Esophagus muscularis mucosa (tissue), 4 donors: Measurements from ENCODE around the gene RBAK.

ENCODE experiments used
- CTCF ChIP-seq, 3 experiments: fragments of 200-600 bp in 2 of 3; fragments of 450-650 bp in 1 of 3; sonication (generic) in 2 of 3; IDR thresholded peaks; one replicate each; pipeline ENCODE4 v1.5.1; 2017 to 2019; ENCODE audit warnings: antibody characterized with exemption in 3 of 3, mild to moderate bottlenecking in 2 of 3, moderate library complexity in 1 of 3
- EP300 ChIP-seq: sonication (generic); formaldehyde crosslinking; IDR thresholded peaks from one replicate; pipeline ENCODE4 v1.6.1; 2017; ENCODE audit warnings: antibody characterized with exemption
- POLR2A ChIP-seq: fragments of 450-650 bp; IDR thresholded peaks from one replicate; pipeline ENCODE4 v1.6.1; 2017; ENCODE audit warnings: antibody characterized with exemption, moderate library complexity, mild to moderate bottlenecking, low read depth
- POLR2AphosphoS5 ChIP-seq, 2 donors: sonication (generic); formaldehyde crosslinking; IDR thresholded peaks; one replicate each; pipeline ENCODE4 v1.6.1; 2017; ENCODE audit warnings: antibody characterized with exemption in 2 of 2

DNA sequence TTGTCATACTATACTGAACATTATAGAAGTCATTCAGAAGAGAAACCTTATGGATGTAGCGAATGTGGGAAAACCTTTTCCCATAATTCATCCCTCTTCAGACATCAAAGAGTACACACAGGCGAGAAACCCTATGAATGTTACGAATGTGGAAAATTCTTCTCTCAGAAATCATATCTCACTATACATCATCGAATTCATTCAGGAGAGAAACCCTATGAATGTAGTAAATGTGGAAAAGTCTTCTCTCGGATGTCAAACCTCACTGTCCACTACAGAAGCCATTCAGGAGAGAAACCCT, 19.4 kb downstream of the RBAK start:
- no peak for TF ChIP-seq CTCF (IDR thresholded peaks at IDR 0.05)
- no peak for TF ChIP-seq POLR2A
- TF ChIP-seq POLR2AphosphoS5 (IDR thresholded peaks at IDR 0.05) = no peak
- no peak for TF ChIP-seq EP300
